Activated CD8-positive, alpha-beta memory T cell treated with anti-CD3 and anti-CD28 coated beads for 24 hours (primary cell): Measurements from ENCODE around the gene AWAT2.

Experiments used
- DNase-seq: peaks from one replicate; pipeline ENCODE4 v3.0.0-alpha.2; 2020

The AWAT2 gene

DNA sequence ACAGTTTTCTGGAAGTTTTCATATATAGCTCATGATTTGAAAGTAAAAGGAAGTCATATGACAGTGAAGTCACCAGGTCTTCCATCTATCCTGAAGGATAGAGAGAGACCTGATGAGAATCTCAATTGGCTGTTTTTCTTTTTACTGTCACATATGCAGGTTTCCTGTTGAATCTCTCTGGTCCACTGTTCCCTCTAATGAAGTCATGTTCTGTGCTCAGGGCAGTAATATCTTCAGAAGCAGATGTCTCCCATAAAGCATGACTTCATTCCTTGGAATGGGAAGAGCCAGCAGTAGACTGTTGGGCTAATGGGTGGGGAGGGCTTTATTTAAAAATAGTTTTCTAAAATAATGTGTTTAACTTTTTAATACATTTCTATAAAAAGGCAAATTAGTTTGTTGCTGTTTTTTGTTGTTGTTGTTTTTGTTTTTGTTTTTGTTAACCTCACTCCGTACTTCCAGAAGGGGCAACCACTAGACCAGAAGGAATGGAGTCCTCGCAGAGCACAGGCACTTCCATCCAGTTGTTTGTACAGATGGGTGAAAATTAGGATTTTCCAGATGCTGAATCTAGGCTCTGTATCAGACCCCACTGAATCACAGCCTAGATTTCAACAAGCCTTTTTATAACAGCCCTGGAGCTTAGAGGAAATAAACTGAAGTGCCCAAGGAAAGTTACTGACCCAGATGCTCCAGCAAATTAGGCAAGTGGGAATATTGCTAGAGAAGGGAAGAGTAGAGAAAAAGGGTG lies 54.2 kb downstream of the AWAT2 start:
- DNase-seq, result no peak

DNA sequence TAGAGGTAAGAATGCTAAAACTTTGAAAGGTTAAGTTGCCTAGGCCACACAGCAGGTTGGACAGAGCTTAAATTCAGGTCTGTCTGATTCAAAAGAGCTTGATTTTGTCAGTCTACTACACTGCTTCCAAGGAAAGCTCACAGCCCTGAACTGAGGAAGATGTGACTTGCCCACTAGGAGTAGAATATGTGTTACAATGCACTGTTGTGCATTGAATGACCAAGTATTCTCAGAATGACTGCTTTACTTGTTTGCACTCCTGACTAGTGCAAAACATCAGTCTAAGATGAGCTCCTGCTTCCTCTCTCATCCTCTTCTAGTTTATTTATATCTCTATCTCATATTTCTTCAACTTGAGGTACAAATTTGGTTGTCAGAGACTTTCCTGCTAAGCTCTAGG lies 56.2 kb downstream of the AWAT2 start:
- DNase-seq, result no peak

DNA sequence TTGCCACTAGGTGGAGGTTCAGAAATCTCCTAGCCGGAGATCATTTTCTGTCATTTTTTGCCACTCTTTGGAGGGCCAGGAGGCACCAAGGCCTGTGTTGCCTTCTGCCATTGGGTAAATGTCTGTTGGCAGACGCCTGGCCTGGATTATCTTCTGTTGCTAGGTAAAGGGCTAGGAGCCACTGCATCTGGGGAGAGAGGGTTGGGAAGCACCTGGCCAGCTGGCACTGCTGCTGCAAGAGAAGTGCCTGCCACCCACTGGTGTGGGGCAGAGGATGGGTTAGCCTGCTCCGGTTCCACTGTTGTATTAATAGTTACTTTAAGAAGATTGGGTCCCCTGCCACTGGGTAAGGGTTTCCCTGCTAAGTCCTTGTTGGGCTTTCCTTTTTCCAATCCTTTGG lies 58.1 kb downstream of the AWAT2 start:
- DNase-seq, result no peak
